Measurements from ENCODE around the gene DPEP3. TPM values are rescaled to one million over a fixed set of nuclear protein-coding genes. Genes with fewer than 3 reads are reported as not detected.

DPEP3 gene
- total RNA-seq, 6 experiments from 2014 or later: 0.10 TPM; not detected in 5

- H3K4me3 ChIP-seq: no peak overlapping the region
- no peaks in the 10 kb centered on the region for H3K4me1 ChIP-seq
- DNase-seq (peak in 1 of 3 donors; percentile 43), ATAC-seq (no peak)
- TF ChIP-seq, protein P1, sequence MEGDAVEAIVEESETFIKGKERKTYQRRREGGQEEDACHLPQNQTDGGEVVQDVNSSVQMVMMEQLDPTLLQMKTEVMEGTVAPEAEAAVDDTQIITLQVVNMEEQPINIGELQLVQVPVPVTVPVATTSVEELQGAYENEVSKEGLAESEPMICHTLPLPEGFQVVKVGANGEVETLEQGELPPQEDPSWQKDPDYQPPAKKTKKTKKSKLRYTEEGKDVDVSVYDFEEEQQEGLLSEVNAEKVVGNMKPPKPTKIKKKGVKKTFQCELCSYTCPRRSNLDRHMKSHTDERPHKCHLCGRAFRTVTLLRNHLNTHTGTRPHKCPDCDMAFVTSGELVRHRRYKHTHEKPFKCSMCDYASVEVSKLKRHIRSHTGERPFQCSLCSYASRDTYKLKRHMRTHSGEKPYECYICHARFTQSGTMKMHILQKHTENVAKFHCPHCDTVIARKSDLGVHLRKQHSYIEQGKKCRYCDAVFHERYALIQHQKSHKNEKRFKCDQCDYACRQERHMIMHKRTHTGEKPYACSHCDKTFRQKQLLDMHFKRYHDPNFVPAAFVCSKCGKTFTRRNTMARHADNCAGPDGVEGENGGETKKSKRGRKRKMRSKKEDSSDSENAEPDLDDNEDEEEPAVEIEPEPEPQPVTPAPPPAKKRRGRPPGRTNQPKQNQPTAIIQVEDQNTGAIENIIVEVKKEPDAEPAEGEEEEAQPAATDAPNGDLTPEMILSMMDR (IDR thresholded peaks at IDR 0.05): no peak
- no peak for TF ChIP-seq POLR2A (IDR thresholded peaks at IDR 0.05)
- H3K27ac ChIP-seq: no peak overlapping the region
- 93% methylated on average over 5 of the region's 49 CpGs for WGBS (ENCODE audit: insufficient coverage, low coverage, low lambda C conversion rate, missing lambda C conversion rate)
- H3K9me3 ChIP-seq: no peaks in the 10 kb centered on the region
- H3K27me3 ChIP-seq: no peaks in the 10 kb centered on the region
- no peaks in the 10 kb centered on the region for H3K36me3 ChIP-seq
- intact Hi-C loops (cut with DNase I): no loop called here
These were observed 1.9 kb upstream of the DPEP3 start for GRCh38 chr16:67982011-67982696.

DNA sequence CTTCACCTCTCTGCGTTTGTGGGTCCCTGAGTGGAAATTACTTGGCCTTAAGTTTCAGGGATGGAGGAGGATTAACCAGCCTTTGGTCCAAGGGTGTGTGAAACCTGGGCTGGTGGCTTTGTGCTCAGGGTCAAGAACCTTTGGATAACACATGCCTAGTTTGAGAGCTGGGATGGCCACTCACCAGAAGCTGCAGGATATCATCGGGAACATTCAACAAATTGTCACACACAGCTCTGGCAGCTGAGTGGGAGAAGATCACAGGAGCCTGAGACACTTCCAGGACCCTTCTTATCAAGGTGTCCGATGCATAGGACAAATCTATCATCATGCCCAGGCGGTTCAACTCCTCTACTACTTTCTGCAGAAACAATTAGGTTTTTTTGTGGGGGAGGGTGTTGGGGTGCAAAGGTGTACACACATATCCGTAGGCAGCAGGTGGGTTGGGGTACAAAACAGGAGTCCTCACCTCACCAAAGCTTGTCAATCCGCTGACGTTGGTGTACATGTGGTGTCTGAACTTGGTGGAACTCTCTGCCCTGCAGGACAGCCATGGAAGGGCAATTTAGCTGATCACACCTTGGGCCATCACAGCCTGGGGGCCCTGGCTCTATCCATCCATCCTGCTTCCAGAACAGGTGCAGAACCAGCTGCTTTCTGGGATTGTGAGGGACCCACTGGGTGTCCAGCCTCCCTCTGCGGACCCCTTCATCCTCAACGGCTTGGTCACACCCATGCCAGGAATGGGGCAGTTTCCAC is 2.7 kb downstream of the DPEP3 start:
- no peaks in the 10 kb centered on the region for H3K36me3 ChIP-seq
- no peaks in the 10 kb centered on the region for H3K4me1 ChIP-seq
- H3K27ac ChIP-seq: no peak overlapping the region
- no peak overlapping the region for H3K4me3 ChIP-seq
- no peaks in the 10 kb centered on the region for H3K9me3 ChIP-seq
- no peaks in the 10 kb centered on the region for H3K27me3 ChIP-seq
- 60% methylated on average over 1 of the region's 9 CpGs for WGBS (ENCODE audit: insufficient coverage, low coverage, low lambda C conversion rate, missing lambda C conversion rate)
- no peak for DNase-seq
- no peak for ATAC-seq
- intact Hi-C loops (cut with DNase I): no loop called here
- TF ChIP-seq POLR2A (IDR thresholded peaks at IDR 0.05): no peak
- TF ChIP-seq, protein P1 (IDR thresholded peaks at IDR 0.05): no peak

- no peak for DNase-seq
- no peaks in the 10 kb centered on the region for H3K36me3 ChIP-seq
- no peak overlapping the region for H3K4me3 ChIP-seq
- TF ChIP-seq, protein P1 (IDR thresholded peaks at IDR 0.05): no peak
- no peak for TF ChIP-seq POLR2A (IDR thresholded peaks at IDR 0.05)
- H3K27me3 ChIP-seq: no peaks in the 10 kb centered on the region
- H3K4me1 ChIP-seq: no peaks in the 10 kb centered on the region
- no peak for ATAC-seq
- no peak overlapping the region for H3K27ac ChIP-seq
- no peaks in the 10 kb centered on the region for H3K9me3 ChIP-seq
- intact Hi-C loops (cut with DNase I): no loop called here
- WGBS (ENCODE audit: insufficient coverage, low coverage, low lambda C conversion rate, missing lambda C conversion rate): 37% methylated on average over 2 of the region's 5 CpGs
These were observed 3.3 kb downstream of the DPEP3 start for GRCh38 chr16:67977005-67977404.

DNA sequence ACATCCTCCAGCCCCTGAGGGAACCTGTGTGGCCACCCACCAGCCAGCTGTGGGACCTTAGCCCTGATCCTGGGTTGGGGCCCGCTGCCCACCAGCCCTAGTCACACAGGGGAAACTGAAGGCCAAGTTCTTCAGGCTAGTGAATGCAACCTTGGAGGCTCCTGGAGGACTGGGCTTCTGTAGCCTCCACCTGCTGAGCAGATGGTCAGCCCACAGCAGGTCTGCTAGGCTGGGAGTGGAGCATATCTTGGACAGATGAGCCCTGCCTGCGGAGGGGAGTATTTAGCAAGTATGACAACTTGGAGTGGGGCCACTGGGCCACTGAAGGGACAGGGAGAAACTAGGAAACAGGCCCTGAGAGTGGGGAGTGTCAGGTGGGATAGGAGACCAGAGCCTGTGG is 4.1 kb downstream of the DPEP3 start:
- TF ChIP-seq, protein P1 (IDR thresholded peaks at IDR 0.05): no peak
- no peak for TF ChIP-seq POLR2A (IDR thresholded peaks at IDR 0.05)
- H3K4me3 ChIP-seq: no peak overlapping the region
- no peak for ATAC-seq
- no peaks in the 10 kb centered on the region for H3K27me3 ChIP-seq
- intact Hi-C loops (cut with DNase I): no loop called here
- H3K4me1 ChIP-seq: no peaks in the 10 kb centered on the region
- DNase-seq: no peak
- 100% methylated on average over 1 of the region's 2 CpGs for WGBS (ENCODE audit: insufficient coverage, low coverage, low lambda C conversion rate, missing lambda C conversion rate)
- H3K9me3 ChIP-seq: no peaks in the 10 kb centered on the region
- no peaks in the 10 kb centered on the region for H3K36me3 ChIP-seq
- H3K27ac ChIP-seq: no peak overlapping the region
